ENCODE data around the gene COA7. TPM values are rescaled to one million over a fixed set of nuclear protein-coding genes. Genes with fewer than 3 reads are reported as not detected.

COA7 gene
- total and polyA plus RNA-seq, 2 donors from 2014 or later = 12.2 to 19.1 TPM

- Histone ChIP-seq H3K9me3 (ENCODE audit: control insufficient read depth in 2 of 3, insufficient read depth in 1 of 3, low read length in 3 of 3) (no peaks in the 10 kb centered on the region), H3K27me3 (ENCODE audit: control insufficient read depth, insufficient read depth, low read length) (no peaks in the 10 kb centered on the region), H3K4me1 (ENCODE audit: control insufficient read depth in 2 of 3, insufficient read depth in 2 of 3, low read depth in 1 of 3, low read length in 3 of 3) (no peaks in the 10 kb centered on the region), H3K4me3 (ENCODE audit: low read length in 3 of 3) (no peak overlapping the region), H3K27ac (ENCODE audit: low read depth in 2 of 2, low read length in 2 of 2) (no peak overlapping the region), H3K9ac (ENCODE audit: low read length in 3 of 3) (no peak overlapping the region), H3K36me3 (ENCODE audit: control insufficient read depth in 2 of 3, insufficient read depth in 3 of 3, low read length in 3 of 3) (no peaks in the 10 kb centered on the region)
- no peak for TF ChIP-seq CTCF (IDR thresholded peaks at IDR 0.05; ENCODE audit: borderline replicate concordance, extremely low read depth, insufficient read depth)
- intact Hi-C loops (cut with DNase I) = no loop called here
- FAIRE-seq = no peak
- DNase-seq = no peak
Observed at GRCh38 chr1:52672946-52673345, 25.2 kb downstream of the COA7 start.

GRCh38 chr1:52670604-52671003, 27.5 kb downstream of the COA7 start:
- Histone ChIP-seq H3K4me1 (ENCODE audit: control insufficient read depth in 2 of 3, insufficient read depth in 2 of 3, low read depth in 1 of 3, low read length in 3 of 3) (no peaks in the 10 kb centered on the region), H3K9me3 (ENCODE audit: control insufficient read depth in 2 of 3, insufficient read depth in 1 of 3, low read length in 3 of 3) (no peaks in the 10 kb centered on the region), H3K27ac (ENCODE audit: low read depth in 2 of 2, low read length in 2 of 2) (no peak overlapping the region), H3K4me3 (ENCODE audit: low read length in 3 of 3) (no peak overlapping the region), H3K36me3 (ENCODE audit: control insufficient read depth in 2 of 3, insufficient read depth in 3 of 3, low read length in 3 of 3) (no peaks in the 10 kb centered on the region), H3K9ac (ENCODE audit: low read length in 3 of 3) (no peak overlapping the region), H3K27me3 (ENCODE audit: control insufficient read depth, insufficient read depth, low read length) (no peaks in the 10 kb centered on the region)
- no peak for FAIRE-seq
- TF ChIP-seq CTCF (IDR thresholded peaks at IDR 0.05; ENCODE audit: borderline replicate concordance, extremely low read depth, insufficient read depth) = no peak
- intact Hi-C loops (cut with DNase I) = no loop called here
- no peak for DNase-seq

GRCh38 chr1:52669696-52670095, 28.5 kb downstream of the COA7 start:
- Histone ChIP-seq H3K27ac (ENCODE audit: low read depth in 2 of 2, low read length in 2 of 2) (no peak overlapping the region), H3K4me1 (ENCODE audit: control insufficient read depth in 2 of 3, insufficient read depth in 2 of 3, low read depth in 1 of 3, low read length in 3 of 3) (no peaks in the 10 kb centered on the region), H3K36me3 (ENCODE audit: control insufficient read depth in 2 of 3, insufficient read depth in 3 of 3, low read length in 3 of 3) (no peaks in the 10 kb centered on the region), H3K4me3 (ENCODE audit: low read length in 3 of 3) (no peak overlapping the region), H3K9ac (ENCODE audit: low read length in 3 of 3) (no peak overlapping the region), H3K27me3 (ENCODE audit: control insufficient read depth, insufficient read depth, low read length) (no peaks in the 10 kb centered on the region), H3K9me3 (ENCODE audit: control insufficient read depth in 2 of 3, insufficient read depth in 1 of 3, low read length in 3 of 3) (no peaks in the 10 kb centered on the region)
- intact Hi-C loops (cut with DNase I) = no loop called here
- no peak for DNase-seq
- TF ChIP-seq CTCF (IDR thresholded peaks at IDR 0.05; ENCODE audit: borderline replicate concordance, extremely low read depth, insufficient read depth) = no peak
- FAIRE-seq = no peak

GRCh38 chr1:52668711-52669110, 29.4 kb downstream of the COA7 start:
- no peak overlapping the region for H3K9ac ChIP-seq (ENCODE audit: low read length in 3 of 3)
- no peaks in the 10 kb centered on the region for H3K9me3 ChIP-seq (ENCODE audit: control insufficient read depth in 2 of 3, insufficient read depth in 1 of 3, low read length in 3 of 3)
- H3K4me3 ChIP-seq (ENCODE audit: low read length in 3 of 3) = no peak overlapping the region
- intact Hi-C loops (cut with DNase I) = no loop called here
- FAIRE-seq = no peak
- no peak overlapping the region for H3K27ac ChIP-seq (ENCODE audit: low read depth in 2 of 2, low read length in 2 of 2)
- no peak for TF ChIP-seq CTCF (IDR thresholded peaks at IDR 0.05; ENCODE audit: borderline replicate concordance, extremely low read depth, insufficient read depth)
- H3K27me3 ChIP-seq (ENCODE audit: control insufficient read depth, insufficient read depth, low read length) = no peaks in the 10 kb centered on the region
- DNase-seq = no peak
- no peaks in the 10 kb centered on the region for H3K36me3 ChIP-seq (ENCODE audit: control insufficient read depth in 2 of 3, insufficient read depth in 3 of 3, low read length in 3 of 3)
- H3K4me1 ChIP-seq (ENCODE audit: control insufficient read depth in 2 of 3, insufficient read depth in 2 of 3, low read depth in 1 of 3, low read length in 3 of 3) = no peaks in the 10 kb centered on the region

Data from kidney (tissue), 14 donors.